Astrocyte of the spinal cord (primary cell): Measurements from ENCODE around the gene TRIO.
A peak's percentile ranks its signal among the peaks of the same experiment; 100 is the strongest.

Experiments used
- DNase-seq: peaks from one replicate; pipeline ENCODE4 v3.0.0; 2011; ENCODE audit warnings: low read depth, low spot score
- H3K4me3 ChIP-seq: 2 replicates; pipeline ENCODE4 v1.5.1; 2011; ENCODE audit warnings: low read depth, mild to moderate bottlenecking, low read length, moderate library complexity
- CTCF ChIP-seq: IDR thresholded peaks from 2 replicates; pipeline ENCODE4 v1.5.1; 2012; ENCODE audit warnings: low read depth, mild to moderate bottlenecking, low read length, inconsistent platforms
- in situ Hi-C: cut with HindIII; loops from 2 replicates; pipeline ENCODE4 v1.10.0; 2017; ENCODE audit warnings: low sequenced_read_pairs

The TRIO gene

DNA sequence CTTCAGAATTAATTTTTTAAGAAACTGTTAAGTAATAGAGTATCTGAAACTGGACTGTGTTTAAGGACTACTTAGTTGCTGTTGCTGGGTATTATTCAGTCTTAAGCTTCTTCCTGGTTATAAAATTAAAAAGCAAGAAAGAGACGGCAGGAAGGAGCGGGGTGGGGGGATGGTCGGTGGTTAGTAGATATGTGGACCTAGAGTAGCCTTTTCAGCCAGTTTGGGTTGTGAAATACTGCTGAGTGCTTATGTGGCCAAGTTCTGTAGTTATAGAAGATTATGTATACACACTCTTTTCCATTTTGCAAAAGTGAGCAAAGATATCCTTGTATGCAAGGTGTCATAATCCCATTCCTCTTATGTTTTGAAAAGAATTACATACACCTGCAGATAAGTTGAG lies 28.5 kb downstream of the TRIO start:
- in situ Hi-C loops = no loop called here
- no peak for TF ChIP-seq CTCF
- H3K4me3 ChIP-seq = no peak overlapping the region
- DNase-seq = no peak

GRCh38 chr5:14172149-14172795 lies 29.1 kb downstream of the TRIO start:
- no peak for TF ChIP-seq CTCF
- H3K4me3 ChIP-seq = no peak overlapping the region
- no peak for DNase-seq
- in situ Hi-C loops = no loop called here

DNA sequence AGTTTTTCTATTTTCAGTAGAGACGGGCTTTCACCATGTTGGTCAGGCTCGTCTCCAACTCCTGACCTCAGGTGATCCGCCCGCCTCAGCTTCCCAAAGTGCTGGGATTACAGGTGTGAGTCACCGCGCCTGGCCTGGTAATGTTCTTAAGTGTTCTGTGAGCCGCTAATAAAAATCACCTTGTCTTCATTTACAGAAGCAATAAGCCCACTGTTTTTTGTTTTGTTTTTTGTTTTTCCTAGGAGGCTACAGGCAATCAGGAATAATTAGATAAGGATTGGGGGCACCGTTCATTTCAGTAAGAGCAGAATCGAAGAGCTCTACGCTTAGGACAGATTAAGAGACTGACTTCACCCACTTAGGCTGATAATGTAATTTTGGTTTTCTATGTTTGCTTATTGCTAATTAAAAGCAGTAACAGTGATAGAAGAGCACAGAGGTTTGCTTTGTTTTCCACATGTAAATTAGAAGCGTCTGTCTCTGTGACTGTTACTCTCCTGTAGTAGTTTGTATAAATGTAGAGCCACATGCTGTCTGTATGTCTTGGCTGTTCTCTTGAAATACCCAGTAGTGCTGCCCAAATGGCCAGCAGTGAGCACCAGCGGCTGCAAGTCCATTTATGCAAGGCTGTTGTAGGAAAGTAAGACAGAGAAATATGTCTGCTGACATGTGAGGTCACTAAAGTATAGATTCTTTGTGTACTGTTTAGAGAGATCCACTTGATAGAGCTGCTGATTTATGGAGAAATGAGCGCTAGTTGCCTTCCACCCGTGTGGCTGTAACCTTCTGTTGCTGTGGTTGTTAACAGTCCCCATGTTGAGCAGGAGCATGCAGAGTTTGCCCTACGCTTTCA lies 30.5 kb downstream of the TRIO start:
- TF ChIP-seq CTCF = no peak
- no peak overlapping the region for H3K4me3 ChIP-seq
- peak; percentile 56 for DNase-seq
- in situ Hi-C loops = no loop called here

GRCh38 chr5:14174230-14174636 lies 31.1 kb downstream of the TRIO start:
- no peak for TF ChIP-seq CTCF
- H3K4me3 ChIP-seq = no peak overlapping the region
- in situ Hi-C loops = no loop called here
- no peak for DNase-seq

DNA sequence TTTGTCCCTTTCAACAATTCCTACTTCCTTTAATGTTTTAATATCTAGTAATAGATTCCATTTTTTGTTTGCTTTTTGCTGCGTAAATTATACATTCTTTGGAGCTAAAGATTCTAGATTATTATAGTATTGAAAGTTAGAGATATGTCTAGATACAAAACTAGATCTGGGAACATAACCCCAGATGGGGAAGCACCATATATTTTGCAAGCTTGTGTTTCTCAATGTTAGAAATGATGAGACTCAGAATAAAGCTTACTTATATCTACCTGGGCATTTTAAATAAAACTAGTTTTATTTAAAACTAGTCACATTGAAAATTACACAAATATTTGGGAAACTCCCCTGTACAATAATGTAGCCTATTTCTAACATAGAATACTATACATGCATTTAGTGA lies 32.2 kb downstream of the TRIO start:
- in situ Hi-C loops = no loop called here
- TF ChIP-seq CTCF = no peak
- DNase-seq = no peak
- H3K4me3 ChIP-seq = no peak overlapping the region

- no peak for DNase-seq
- TF ChIP-seq CTCF = no peak
- H3K4me3 ChIP-seq = no peak overlapping the region
- in situ Hi-C loops = no loop called here
Observed at GRCh38 chr5:14176888-14177287, 33.7 kb downstream of the TRIO start.
